Heart left ventricle (tissue), 16 donors: ENCODE results near the gene CSNK1D. TPM values are rescaled to one million over a fixed set of nuclear protein-coding genes. Genes with fewer than 3 reads are reported as not detected.

Source experiments
- ATAC-seq, 4 donors: fragments of 200-7000 bp; cut with Tn5 transposase; one replicate each; pipeline ENCODE4 v1.9.1; 2020 to 2022; ENCODE audit warnings: moderate library complexity in 4 of 4, mild to moderate bottlenecking in 3 of 4, moderate number of reproducible peaks in 1 of 4
- DNase-seq, 5 donors: peaks; one replicate each; pipeline ENCODE4 v3.0.0-alpha.2; 2020
- H3K27ac ChIP-seq, 12 donors: fragments of 200-600 bp; sonication (generic) in 4 of 12; one replicate each; pipeline versions ENCODE4 v1.5.0 to v1.8.0; 2016 to 2022; ENCODE audit warnings: mild to moderate bottlenecking in 2 of 12
- H3K27me3 ChIP-seq, 9 donors: fragments of 200-600 bp; sonication (generic) in 2 of 9; one replicate each; pipeline versions ENCODE4 v1.5.1 to v1.8.0; 2016 to 2022; ENCODE audit warnings: mild to moderate bottlenecking in 3 of 9
- H3K36me3 ChIP-seq, 9 donors: fragments of 200-600 bp; sonication (generic) in 2 of 9; one replicate each; pipeline versions ENCODE4 v1.5.0 to v1.8.0; 2018 to 2022; ENCODE audit warnings: mild to moderate bottlenecking in 2 of 9
- H3K4me1 ChIP-seq, 12 donors: fragments of 200-600 bp; sonication (generic) in 4 of 12; one replicate each; pipeline versions ENCODE4 v1.5.0 to v1.8.0; 2016 to 2022; ENCODE audit warnings: mild to moderate bottlenecking in 3 of 12
- H3K4me3 ChIP-seq, 12 donors: fragments of 200-600 bp; sonication (generic) in 4 of 12; one replicate each; pipeline versions ENCODE4 v1.5.0 to v1.8.0; 2017 to 2022; ENCODE audit warnings: mild to moderate bottlenecking in 9 of 12, moderate library complexity in 4 of 12
- H3K9me3 ChIP-seq, 12 donors: fragments of 200-600 bp; sonication (generic) in 4 of 12; one replicate each; pipeline versions ENCODE4 v1.5.0 to v1.8.0; 2016 to 2022; ENCODE audit warnings: mild to moderate bottlenecking in 1 of 12
- CTCF ChIP-seq, 12 donors: fragments of 200-600 bp; sonication (generic) in 4 of 12; IDR thresholded peaks; one replicate each; pipeline versions ENCODE4 v1.5.0 to v1.8.0; 2018 to 2022; ENCODE audit warnings: antibody characterized with exemption in 12 of 12, mild to moderate bottlenecking in 5 of 12
- POLR2A ChIP-seq, 2 donors: fragments of 450-650 bp; IDR thresholded peaks; one replicate each; pipeline ENCODE4 v1.6.1; 2017; ENCODE audit warnings: antibody characterized with exemption in 2 of 2, mild to moderate bottlenecking in 2 of 2, moderate library complexity in 2 of 2
- WGBS, 4 donors: extraction: QIAGEN DNeasy Blood & Tissue Kit in 2 of 4; methylation state at CpG; one replicate each; pipeline versions ENCODE4 v1.1.5 to v1.1.7; 2013 to 2018; 5-methylcytosine and 5-hydroxymethylcytosine counted together
- intact Hi-C, 10 donors: fragments of 100-400 bp; cut with DNase I; formaldehyde crosslinking; loops; one replicate each; pipeline versions ENCODE4 v1.11.1 to v1.14.2; 2022
- polyA plus RNA-seq, 2 donors: library from polyadenylated mRNA; stranded (reverse); fragments of 200-250 nt; gene quantifications; one replicate each; pipeline ENCODE4 v1.2.3, GENCODE V29; 2013
- total RNA-seq, 9 donors: library from RNA; depleted of rRNA in 2 of 9; stranded (reverse); fragments of >200 nt in 2 of 9; fragmentation: NEBNext Ultra II Directional in 3 of 9; extraction: Animal tissue kit (Norgen Biotek cat#: 25700) in 3 of 9; gene quantifications; one replicate each; pipeline versions ENCODE4 v1.1.0 to v1.2.4, GENCODE V29; 2016 to 2023
- donor health status: ischemic (EF 13 %, LVEDD 7.1; RV severe dilation, severe dysfunction).
- donor health status: healthy with polysubstance abuse.
- donor health status: DM: no; HTN: yes; CAD: no.
- donor health status: DM: no; HTN: no; CAD: no.
- donor health status: ischemic (EF 25% LVEDD 6.9; RV normal size, moderate dysfunction).
- donor health status: ischemic (EF 25% LVEDD 5.7; RV mildly dilated, moderate dysfunction).
- donor health status: healthy.
- donor health status: DM: yes; HTN: yes; CAD: no.
- donor health status: ischemic (EF 35%, LVEDD 5.7; RV mildly dilated, moderate dysfunction).
- donor health status: nonischemic (EF 11% LVEDD 7.7; RV severe dilation, severe dysfunction).
- donor health status: DM: yes; HTN: yes; CAD: no.
- donor health status: PGD.
- donor health status: ischemic (EF 29% LVEDD 5.4; RV normal size, mild dysfunction).
- donor health status: nonischemic (EF 23%, LVEDD 6.1; RV moderate dilation, normal function).

Gene CSNK1D
- total and polyA plus RNA-seq, 11 donors, result 38.4 to 88.1 (median 66.1) TPM

DNA sequence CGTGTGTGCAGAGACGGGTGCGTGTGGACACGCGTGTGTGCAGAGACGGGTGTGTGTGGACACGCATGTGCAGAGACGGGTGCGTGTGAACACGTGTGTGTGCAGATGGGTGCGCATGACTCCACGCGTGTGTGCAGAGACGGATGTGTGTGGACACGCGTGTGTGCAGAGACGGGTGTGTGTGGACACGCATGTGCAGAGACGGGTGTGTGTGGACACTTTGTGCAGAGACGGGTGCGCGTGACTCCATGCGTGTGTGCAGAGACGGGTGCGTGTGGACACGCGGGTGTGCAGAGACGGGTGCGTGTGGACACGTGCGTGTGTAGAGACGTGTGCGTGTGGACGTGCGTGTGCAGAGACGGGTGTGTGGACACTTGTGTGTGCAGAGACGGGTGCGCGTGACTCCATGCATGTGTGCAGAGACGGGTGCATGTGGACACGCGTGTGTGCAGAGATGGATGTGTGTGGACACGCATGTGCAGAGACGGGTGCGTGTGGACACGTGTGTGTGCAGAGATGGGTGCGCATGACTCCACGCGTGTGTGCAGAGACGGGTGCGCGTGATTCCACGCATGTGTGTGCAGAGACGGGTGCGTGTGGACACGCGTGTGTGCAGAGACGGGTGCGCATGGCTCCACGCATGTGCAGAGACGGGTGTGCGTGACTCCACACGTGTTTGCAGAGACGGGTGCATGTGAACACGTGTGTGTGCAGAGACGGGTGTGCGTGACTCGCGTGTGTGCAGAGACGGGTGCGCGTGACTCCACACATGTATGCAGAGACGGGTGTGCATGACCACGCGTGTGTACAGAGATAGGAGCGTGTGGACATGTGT lies 45.5 kb upstream of the CSNK1D start:
- TF ChIP-seq CTCF (IDR thresholded peaks at IDR 0.05) (no peak), POLR2A (IDR thresholded peaks at IDR 0.05) (no peak)
- no peak overlapping the region for H3K27ac ChIP-seq
- H3K27me3 ChIP-seq, result peaks cover 8 to 43% (median 22%) of the 10 kb centered on the region in 9 donors
- DNase-seq (no peak), ATAC-seq (no peak)
- 93 to 96% (median 95%) methylated on average over 76 of the region's 76 CpGs for whole genome bisulfite sequencing, 4 donors
- H3K4me1 ChIP-seq, result peaks cover 0 to 29% (median 4%) of the 10 kb centered on the region in 12 donors
- H3K9me3 ChIP-seq, result no peaks in the 10 kb centered on the region
- H3K36me3 ChIP-seq, result peaks cover 0 to 5% (median 0%) of the 10 kb centered on the region in 9 donors
- intact Hi-C loops, result no loop called here
- no peak overlapping the region for H3K4me3 ChIP-seq

GRCh38 chr17:82318169-82318498 lies 44.6 kb upstream of the CSNK1D start:
- H3K9me3 ChIP-seq, result no peaks in the 10 kb centered on the region
- peaks cover 8 to 50% (median 25%) of the 10 kb centered on the region in 9 donors for H3K27me3 ChIP-seq
- intact Hi-C loops, result no loop called here

DNA sequence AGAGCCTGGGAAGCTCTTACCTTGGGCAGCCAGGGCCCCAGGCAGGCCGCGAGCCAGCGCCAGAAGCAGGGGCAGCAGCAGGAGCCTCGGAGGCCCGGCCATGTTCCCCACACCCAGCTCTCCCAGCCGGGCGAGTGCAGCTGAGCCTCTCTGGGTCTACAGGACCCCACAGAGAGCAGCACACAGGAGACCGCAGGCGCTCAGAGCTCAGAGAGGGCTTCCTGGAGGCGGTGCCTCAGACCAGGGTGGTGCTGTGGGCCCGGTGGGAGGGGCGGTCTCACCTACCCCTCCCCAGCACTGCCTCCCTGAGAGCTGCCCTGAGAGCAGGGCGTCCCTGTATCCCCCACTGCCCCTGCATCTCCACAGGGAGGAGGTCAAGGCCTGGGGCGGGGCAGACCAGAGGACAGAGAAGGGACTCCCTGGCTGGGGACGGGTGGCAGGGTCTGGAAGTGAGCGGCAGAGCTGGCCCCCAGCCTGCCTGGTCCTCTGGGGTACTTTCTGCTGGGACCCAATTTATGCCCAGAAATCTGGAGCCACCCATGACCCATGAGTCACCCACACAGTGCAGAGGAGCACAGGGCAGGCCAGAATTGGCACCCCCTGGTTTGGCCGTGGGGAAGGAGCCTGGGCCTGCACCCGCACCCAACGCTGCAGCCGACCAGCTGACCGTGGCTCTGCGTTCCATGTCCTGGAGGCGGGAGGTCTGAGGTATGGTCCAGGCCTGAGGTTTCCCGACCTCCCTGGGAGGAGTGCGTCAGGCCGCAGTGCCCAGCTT lies 44.1 kb upstream of the CSNK1D start, which contains the start of gene CD7:
Gene CD7 (minus strand): TSS at position 215 of the 775 bp plus-strand sequence. CDS start 113 bp downstream, at position 102.
- Histone ChIP-seq H3K27me3 (peaks cover 8 to 50% (median 25%) of the 10 kb centered on the region in 9 donors), H3K4me3 (peak within 1 kb of the TSS in 2 of 12 donors; percentile 5 to 49), H3K4me1 (peaks cover 0 to 29% (median 4%) of the 10 kb centered on the region in 12 donors), H3K36me3 (no peaks in the 10 kb centered on the region), H3K9me3 (no peaks in the 10 kb centered on the region), H3K27ac (peak within 1 kb of the TSS in 1 of 12 donors; percentile 28)
- WGBS, 4 donors, result 79 to 88% (median 82%) methylated on average over 17 to 26 of the region's 26 CpGs
- ATAC-seq, result no peak
- no peak for DNase-seq
- TF ChIP-seq POLR2A (IDR thresholded peaks at IDR 0.05) (no peak), CTCF (IDR thresholded peaks at IDR 0.05) (no peak)
- intact Hi-C loops, result no loop called here

More at GRCh38 chr17:82318169-82318498, 44.6 kb upstream of the CSNK1D start:
- H3K4me3 ChIP-seq, result no peak overlapping the region
- no peak overlapping the region for H3K27ac ChIP-seq
- WGBS, 4 donors, result 95 to 96% (median 96%) methylated on average over 20 of the region's 20 CpGs
- peaks cover 0 to 29% (median 4%) of the 10 kb centered on the region in 12 donors for H3K4me1 ChIP-seq
- DNase-seq (no peak), ATAC-seq (no peak)
- TF ChIP-seq CTCF (IDR thresholded peaks at IDR 0.05) (no peak), POLR2A (IDR thresholded peaks at IDR 0.05) (no peak)
- peaks cover 0 to 4% (median 0%) of the 10 kb centered on the region in 9 donors for H3K36me3 ChIP-seq
